ENCODE results near the gene LIPG. TPM values are rescaled to one million over a fixed set of nuclear protein-coding genes. Genes with fewer than 3 reads are reported as not detected.

Gene LIPG
- polyA plus RNA-seq, 1 donor from 2014 or later = 0.85 TPM

GRCh38 chr18:49618742-49619681, 57.2 kb downstream of the LIPG start:
- no peak overlapping the region for H3K9ac ChIP-seq (ENCODE audit: low read length)
- no peaks in the 10 kb centered on the region for H3K9me3 ChIP-seq (ENCODE audit: low read length)
- H3K79me2 ChIP-seq (replicated peaks; ENCODE audit: insufficient read depth, low read length) = no peaks in the 10 kb centered on the region
- H3K36me3 ChIP-seq (ENCODE audit: insufficient read depth, low read length) = no peaks in the 10 kb centered on the region
- no peak overlapping the region for H3K4me3 ChIP-seq (ENCODE audit: low read length)
- no peak for TF ChIP-seq POLR2AphosphoS5 (IDR thresholded peaks at IDR 0.05)
- no peak for TF ChIP-seq EZH2 (IDR thresholded peaks at IDR 0.05; ENCODE audit: borderline replicate concordance, insufficient read depth, low read length, poor library complexity, severe bottlenecking)
- no peak for TF ChIP-seq CTCF (IDR thresholded peaks at IDR 0.05; ENCODE audit: poor library complexity, severe bottlenecking)
- no peak for TF ChIP-seq TAF1 (IDR thresholded peaks at IDR 0.05; ENCODE audit: low read depth)
- no peak for TF ChIP-seq RAD21 (conservative IDR thresholded peaks at IDR 0.05)
- no peak for TF ChIP-seq REST (IDR thresholded peaks at IDR 0.05; ENCODE audit: borderline replicate concordance)
- TF ChIP-seq EP300 (conservative IDR thresholded peaks at IDR 0.05; ENCODE audit: poor library complexity, severe bottlenecking) = no peak
- no peak for TF ChIP-seq SMC3 (conservative IDR thresholded peaks at IDR 0.05; ENCODE audit: poor library complexity)
- no peak for TF ChIP-seq MXI1 (conservative IDR thresholded peaks at IDR 0.05; ENCODE audit: poor library complexity, severe bottlenecking)
- H3K27ac ChIP-seq (ENCODE audit: low read length) = no peak overlapping the region
- H3K27me3 ChIP-seq (ENCODE audit: insufficient read depth, low read depth, low read length) = no peaks in the 10 kb centered on the region
- no peaks in the 10 kb centered on the region for H3K9me2 ChIP-seq (ENCODE audit: insufficient read depth, low read length)
- H3F3A ChIP-seq (ENCODE audit: insufficient read depth, low read length, poor library complexity, severe bottlenecking) = no peaks in the 10 kb centered on the region
- H4K20me1 ChIP-seq (ENCODE audit: insufficient read depth) = no peaks in the 10 kb centered on the region
- H3K4me2 ChIP-seq (ENCODE audit: low read length) = no peak overlapping the region
- no peak overlapping the region for H2AFZ ChIP-seq (ENCODE audit: low read depth, low read length)

GRCh38 chr18:49619801-49620200, 57.9 kb downstream of the LIPG start:
- no peaks in the 10 kb centered on the region for H3K9me3 ChIP-seq (ENCODE audit: low read length)
- no peaks in the 10 kb centered on the region for H3K27me3 ChIP-seq (ENCODE audit: insufficient read depth, low read depth, low read length)
- no peaks in the 10 kb centered on the region for H3K9me2 ChIP-seq (ENCODE audit: insufficient read depth, low read length)
- no peak overlapping the region for H3K4me2 ChIP-seq (ENCODE audit: low read length)
- no peaks in the 10 kb centered on the region for H3F3A ChIP-seq (ENCODE audit: insufficient read depth, low read length, poor library complexity, severe bottlenecking)
- no peak overlapping the region for H3K4me3 ChIP-seq (ENCODE audit: low read length)
- H4K20me1 ChIP-seq (ENCODE audit: insufficient read depth) = no peaks in the 10 kb centered on the region
- H3K79me2 ChIP-seq (replicated peaks; ENCODE audit: insufficient read depth, low read length) = no peaks in the 10 kb centered on the region
- no peaks in the 10 kb centered on the region for H3K36me3 ChIP-seq (ENCODE audit: insufficient read depth, low read length)
- H2AFZ ChIP-seq (ENCODE audit: low read depth, low read length) = no peak overlapping the region
- H3K9ac ChIP-seq (ENCODE audit: low read length) = no peak overlapping the region
- no peak for TF ChIP-seq EP300 (conservative IDR thresholded peaks at IDR 0.05; ENCODE audit: poor library complexity, severe bottlenecking)
- no peak for TF ChIP-seq SMC3 (conservative IDR thresholded peaks at IDR 0.05; ENCODE audit: poor library complexity)
- no peak for TF ChIP-seq CTCF (IDR thresholded peaks at IDR 0.05; ENCODE audit: poor library complexity, severe bottlenecking)
- TF ChIP-seq MXI1 (conservative IDR thresholded peaks at IDR 0.05; ENCODE audit: poor library complexity, severe bottlenecking) = no peak
- H3K27ac ChIP-seq (ENCODE audit: low read length) = no peak overlapping the region
